Small intestine (tissue), 7 donors: ENCODE measurements around the gene STK38L. TPM values are rescaled to one million over a fixed set of nuclear protein-coding genes. Genes with fewer than 3 reads are reported as not detected.

Experiments
- DNase-seq, 2 donors: peaks; one replicate each; pipeline versions ENCODE4 v3.0.0 to v3.0.0-alpha.2; 2013
- FAIRE-seq: peaks from 2 replicates; lab custom pipeline; 2012; peaks lifted over from hg19 to GRCh38; lab: Jason Lieb, UNC
- H3K27ac ChIP-seq, 3 donors: one replicate each; pipeline ENCODE4 v1.5.1; 2013; ENCODE audit warnings: low read length in 2 of 3, mild to moderate bottlenecking in 2 of 3, control low read depth in 1 of 3, inconsistent platforms in 1 of 3, low read depth in 1 of 3, moderate library complexity in 1 of 3
- H3K27me3 ChIP-seq, 3 donors: one replicate each; pipeline ENCODE4 v1.6.1; 2013; ENCODE audit warnings: low read length in 3 of 3, inconsistent platforms in 1 of 3; ENCODE audit not compliant: control insufficient read depth in 3 of 3, insufficient read depth in 3 of 3
- H3K36me3 ChIP-seq, 3 donors: one replicate each; pipeline ENCODE4 v1.6.1; 2013; ENCODE audit warnings: low read length in 3 of 3, inconsistent platforms in 1 of 3, low read depth in 1 of 3, mild to moderate bottlenecking in 1 of 3, moderate library complexity in 1 of 3; ENCODE audit not compliant: control insufficient read depth in 3 of 3, insufficient read depth in 2 of 3
- H3K4me1 ChIP-seq, 3 donors: one replicate each; pipeline ENCODE4 v1.6.1; 2013; ENCODE audit warnings: low read length in 2 of 3, inconsistent platforms in 1 of 3, low read depth in 1 of 3, mild to moderate bottlenecking in 1 of 3, moderate library complexity in 1 of 3; ENCODE audit not compliant: control insufficient read depth in 3 of 3, insufficient read depth in 2 of 3
- H3K4me3 ChIP-seq, 3 donors: one replicate each; pipeline ENCODE4 v1.5.1; 2013; ENCODE audit warnings: low read length in 3 of 3, control low read depth in 1 of 3, inconsistent platforms in 1 of 3, low read depth in 1 of 3, mild to moderate bottlenecking in 1 of 3, moderate library complexity in 1 of 3
- H3K9me3 ChIP-seq, 2 donors: one replicate each; pipeline ENCODE4 v1.6.1; 2013; ENCODE audit warnings: low read depth in 1 of 2, low read length in 1 of 2; ENCODE audit not compliant: control insufficient read depth in 2 of 2, insufficient read depth in 1 of 2
- WGBS, 3 donors: extraction: QIAGEN DNeasy Blood & Tissue Kit; methylation state at CpG; one replicate each; pipeline ENCODE4 v1.1.7; 2013; 5-methylcytosine and 5-hydroxymethylcytosine counted together
- polyA plus RNA-seq, 4 donors: library from polyadenylated mRNA; stranded (reverse) in 3 of 4; unstranded in 1 of 4; fragments of 200-250 nt in 3 of 4; fragments of 120-200 nt in 1 of 4; gene quantifications; one replicate each; pipeline versions ENCODE4 v1.2.1 to v1.2.3, GENCODE V29; 2013
- donor health status: healthy with polysubstance abuse.
- donor health status: control.
- donor health status: control.
- donor health status: Bipolar disorder and iron deficiency.
- donor health status: healthy.

Gene STK38L
- polyA plus RNA-seq, 4 donors: 5.8 to 23.8 (median 10.6) TPM

GRCh38 chr12:27319848-27320247 lies 75.8 kb downstream of the STK38L start:
- no peaks in the 10 kb centered on the region for H3K4me1 ChIP-seq
- FAIRE-seq (no peak), DNase-seq (no peak)
- no peaks in the 10 kb centered on the region for H3K27me3 ChIP-seq
- H3K27ac ChIP-seq: no peak overlapping the region
- H3K4me3 ChIP-seq: no peak overlapping the region
- 96 to 100% (median 96%) methylated on average over 2 of the region's 2 CpGs for WGBS, 3 donors
- no peaks in the 10 kb centered on the region for H3K9me3 ChIP-seq
- peaks cover 5 to 15% (median 13%) of the 10 kb centered on the region in 3 donors for H3K36me3 ChIP-seq

DNA sequence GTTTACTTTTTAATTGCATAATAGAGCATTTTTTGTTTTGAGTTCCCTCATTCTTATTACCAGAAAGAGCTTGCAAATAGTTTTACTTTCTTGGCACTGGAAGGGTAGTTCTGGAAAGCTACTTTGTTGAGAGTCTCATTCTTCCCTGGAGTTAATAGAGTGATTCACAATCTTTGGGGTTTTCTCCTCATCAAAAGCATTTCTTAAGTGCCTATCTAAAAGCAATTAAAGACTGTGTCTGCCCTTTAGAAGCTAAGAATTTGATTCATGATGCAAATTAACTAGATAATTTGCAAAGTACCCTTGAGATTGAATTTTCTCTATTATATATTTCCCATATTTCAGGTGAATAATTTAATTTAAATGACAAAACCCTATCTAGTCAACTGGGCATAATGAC lies 80.4 kb downstream of the STK38L start:
- Histone ChIP-seq H3K27me3 (no peaks in the 10 kb centered on the region), H3K4me3 (no peak overlapping the region), H3K36me3 (peaks cover 3 to 10% (median 5%) of the 10 kb centered on the region in 3 donors), H3K27ac (no peak overlapping the region), H3K9me3 (no peaks in the 10 kb centered on the region), H3K4me1 (no peaks in the 10 kb centered on the region)
- FAIRE-seq (no peak), DNase-seq (no peak)

DNA sequence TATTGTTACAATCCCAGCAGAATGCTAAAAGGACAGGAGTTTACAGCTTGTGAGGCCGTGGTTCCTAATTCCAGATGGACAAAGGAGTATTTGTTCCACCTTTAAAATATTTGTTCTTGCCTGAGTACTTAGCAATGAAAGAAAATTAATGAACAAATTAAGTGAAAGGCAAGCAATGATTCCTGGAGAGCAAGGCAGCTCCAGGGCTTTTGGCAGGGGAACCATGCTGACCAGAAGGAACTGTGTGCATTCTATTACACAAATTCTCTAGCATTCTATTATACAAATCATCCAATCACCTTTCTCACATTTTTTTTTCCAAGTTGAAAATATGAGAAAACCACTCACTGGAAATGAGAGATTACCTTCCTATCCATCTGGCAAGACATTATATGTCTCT lies 86.8 kb downstream of the STK38L start:
- no peaks in the 10 kb centered on the region for H3K27me3 ChIP-seq
- no peak for DNase-seq
- peaks cover 0 to 9% (median 5%) of the 10 kb centered on the region in 3 donors for H3K4me1 ChIP-seq
- no peaks in the 10 kb centered on the region for H3K36me3 ChIP-seq
- H3K9me3 ChIP-seq: no peaks in the 10 kb centered on the region
- WGBS, 3 donors: 18 to 67% (median 55%) methylated on average over 1 of the region's 1 CpG
- H3K27ac ChIP-seq: no peak overlapping the region
- no peak for FAIRE-seq
- no peak overlapping the region for H3K4me3 ChIP-seq

DNA sequence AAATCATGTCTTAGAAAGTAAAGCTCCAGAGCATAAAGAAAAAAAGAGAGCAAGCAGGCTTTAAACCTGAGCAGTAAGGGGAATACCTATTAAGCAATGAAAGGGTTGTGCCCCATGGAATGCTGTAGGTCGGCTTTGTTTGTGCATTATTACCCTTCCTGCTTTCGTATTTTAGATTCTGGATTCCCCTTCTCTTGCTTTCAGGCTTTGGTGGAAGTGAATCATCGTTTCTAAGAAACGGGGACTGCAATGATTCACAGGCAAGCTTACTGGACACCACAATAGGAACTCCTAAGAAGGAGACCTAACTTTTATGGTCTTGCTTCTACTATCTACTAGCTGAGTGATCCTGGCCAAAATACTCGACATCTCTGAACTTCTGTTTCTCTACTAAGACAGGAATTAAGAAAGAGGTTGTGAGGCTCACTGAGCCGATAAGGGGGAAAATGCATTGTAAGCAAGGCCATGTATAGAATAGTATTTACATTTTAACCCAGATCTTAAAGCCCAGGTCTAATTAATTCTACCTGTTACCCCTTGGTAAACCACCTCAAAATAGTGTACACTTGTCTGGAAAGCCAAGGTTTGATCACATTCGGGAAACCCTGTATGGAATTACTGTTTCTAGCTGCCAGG lies 87.3 kb downstream of the STK38L start:
- DNase-seq (peak; percentile 18 to 69), FAIRE-seq (no peak)
- H3K9me3 ChIP-seq: no peaks in the 10 kb centered on the region
- H3K36me3 ChIP-seq: no peaks in the 10 kb centered on the region
- no peak overlapping the region for H3K4me3 ChIP-seq
- H3K4me1 ChIP-seq: peaks cover 0 to 9% (median 5%) of the 10 kb centered on the region in 3 donors
- 21 to 33% (median 29%) methylated on average over 7 of the region's 7 CpGs for WGBS, 3 donors
- no peaks in the 10 kb centered on the region for H3K27me3 ChIP-seq
- H3K27ac ChIP-seq: no peak overlapping the region

- H3K4me3 ChIP-seq: peak overlapping the region in 1 of 3 donors; percentile 53
- peaks cover 0 to 9% (median 5%) of the 10 kb centered on the region in 3 donors for H3K4me1 ChIP-seq
- peak in 1 of 2 donors; percentile 33 for DNase-seq
- H3K27me3 ChIP-seq: no peaks in the 10 kb centered on the region
- H3K27ac ChIP-seq: no peak overlapping the region
- H3K9me3 ChIP-seq: no peaks in the 10 kb centered on the region
- 5 to 42% (median 15%) methylated on average over 3 of the region's 3 CpGs for WGBS, 3 donors
- no peaks in the 10 kb centered on the region for H3K36me3 ChIP-seq
- no peak for FAIRE-seq
These were observed 87.8 kb downstream of the STK38L start for GRCh38 chr12:27331927-27332324.

DNA sequence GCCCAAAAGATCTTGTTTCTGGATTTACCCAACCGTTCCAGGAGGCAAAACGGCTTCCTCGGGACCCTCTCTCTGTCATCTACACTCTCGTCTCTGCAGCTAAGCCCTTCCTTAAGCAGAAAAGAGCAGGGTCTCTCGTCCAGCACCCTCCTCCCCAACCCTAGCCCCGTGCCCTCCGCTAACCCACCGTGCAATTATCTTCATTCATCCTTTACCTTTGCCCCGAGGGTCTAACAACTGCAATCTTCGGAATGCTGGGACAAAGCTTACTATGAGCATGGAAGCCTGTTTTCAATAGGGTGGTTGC lies 88.3 kb downstream of the STK38L start:
- Histone ChIP-seq H3K36me3 (no peaks in the 10 kb centered on the region), H3K4me3 (peak overlapping the region; percentile 53 to 78 (median 70)), H3K27me3 (no peaks in the 10 kb centered on the region), H3K9me3 (no peaks in the 10 kb centered on the region), H3K4me1 (peaks cover 0 to 9% (median 5%) of the 10 kb centered on the region in 3 donors), H3K27ac (peak overlapping the region in 1 of 3 donors; percentile 3)
- no peak for DNase-seq
- WGBS, 3 donors: 6 to 11% (median 9%) methylated on average over 10 of the region's 10 CpGs
- FAIRE-seq: no peak

GRCh38 chr12:27332714-27333402 lies 88.8 kb downstream of the STK38L start, which contains the start of gene BMAL2:
Gene BMAL2 (plus strand): TSS chr12:27332836. CDS start chr12:27333073, 237 bp downstream.
- Histone ChIP-seq H3K27ac (peak within 1 kb of the TSS in 2 of 3 donors; percentile 56 to 65), H3K36me3 (no peaks in the 10 kb centered on the region), H3K9me3 (no peaks in the 10 kb centered on the region), H3K4me1 (peaks cover 0 to 9% (median 5%) of the 10 kb centered on the region in 3 donors), H3K27me3 (no peaks in the 10 kb centered on the region), H3K4me3 (peak within 1 kb of the TSS; percentile 56 to 78 (median 70))
- WGBS, 3 donors: 0% methylated on average over 41 to 95 of the region's 96 CpGs
- DNase-seq: peak; percentile 19 to 77
- FAIRE-seq: no peak

DNA sequence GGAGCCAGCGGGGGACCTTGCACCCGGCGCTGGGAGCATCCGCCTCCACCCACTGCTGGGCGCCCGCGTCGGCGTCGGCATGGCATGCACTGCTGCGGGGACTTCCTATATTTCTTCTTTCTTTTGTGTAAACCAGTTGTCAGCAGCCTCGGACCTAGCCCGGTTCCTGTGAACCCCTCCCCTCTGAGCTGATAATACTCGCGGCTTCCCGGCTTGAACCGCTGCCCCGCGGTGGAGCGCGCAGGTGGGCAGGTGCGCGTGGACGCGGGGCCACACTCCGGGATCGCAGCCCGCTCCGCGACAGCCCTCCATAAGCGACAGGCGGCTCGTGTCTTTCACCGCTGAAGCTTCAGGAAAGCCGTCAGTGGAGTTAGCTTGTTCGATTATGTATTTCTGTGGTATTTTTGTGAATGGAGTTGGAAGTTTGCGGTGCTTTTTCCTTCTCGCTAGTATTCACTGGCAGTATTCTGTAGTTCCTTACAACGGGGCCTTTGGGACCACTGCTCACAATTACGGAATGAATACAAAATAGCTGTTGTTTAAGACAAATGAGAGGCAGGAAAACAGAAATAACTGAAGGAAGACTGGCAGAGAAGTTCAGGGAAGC lies 89.4 kb downstream of the STK38L start:
- DNase-seq (peak; percentile 53 to 72), FAIRE-seq (no peak)
- H3K4me1 ChIP-seq: peaks cover 0 to 9% (median 5%) of the 10 kb centered on the region in 3 donors
- no peaks in the 10 kb centered on the region for H3K9me3 ChIP-seq
- WGBS, 3 donors: 0 to 1% (median 1%) methylated on average over 40 of the region's 40 CpGs
- peak overlapping the region; percentile 56 to 78 (median 70) for H3K4me3 ChIP-seq
- H3K27ac ChIP-seq: peak overlapping the region in 2 of 3 donors; percentile 56 to 65
- no peaks in the 10 kb centered on the region for H3K27me3 ChIP-seq
- H3K36me3 ChIP-seq: no peaks in the 10 kb centered on the region
